Activated CD4-positive, alpha-beta T cell treated with anti-CD3 and anti-CD28 coated beads, Interleukin-2, amount 10 ng/mL, durations not matched to agents 7 days and 5 days (primary cell): ENCODE results near the gene RIIAD1. TPM values are rescaled to one million over a fixed set of nuclear protein-coding genes. Genes with fewer than 3 reads are reported as not detected.
"Not testable (repeated sequence)": the region's sequence is repeated elsewhere in the genome, so short reads cannot be mapped to it uniquely, and the experiment has no call there.

ENCODE experiments used
- CTCF ChIA-PET: fragments of 350-600 bp; sonication (Branson Sonifier 250); formaldehyde crosslinking; loops from one replicate; lab custom pipeline; 2021; ENCODE audit warnings: antibody characterized with exemption; lab: Charles Lee
- POLR2A ChIA-PET: fragments of 350-600 bp; sonication (Branson Sonifier 250); formaldehyde crosslinking; loops from one replicate; lab custom pipeline; 2021; ENCODE audit warnings: antibody characterized with exemption; lab: Charles Lee
- DNase-seq: peaks from one replicate; pipeline ENCODE4 v3.0.0-alpha.2; 2020
- H3K27ac Mint-ChIP-seq: one replicate; pipeline ENCODE4 v1.8.0; 2021; ENCODE audit warnings: mild to moderate bottlenecking, moderate library complexity, mixed read lengths
- H3K27me3 Mint-ChIP-seq: one replicate; pipeline ENCODE4 v1.8.0; 2021; ENCODE audit warnings: mixed read lengths
- H3K36me3 Mint-ChIP-seq: one replicate; pipeline ENCODE4 v1.8.0; 2021; ENCODE audit warnings: low read depth, mixed read lengths
- H3K4me1 Mint-ChIP-seq: one replicate; pipeline ENCODE4 v1.8.0; 2021; ENCODE audit warnings: mixed read lengths
- H3K4me3 Mint-ChIP-seq: one replicate; pipeline ENCODE4 v1.8.0; 2021; ENCODE audit warnings: mild to moderate bottlenecking, moderate library complexity, mixed read lengths
- H3K9me3 Mint-ChIP-seq: one replicate; pipeline ENCODE4 v1.8.0; 2021; ENCODE audit warnings: mixed read lengths
- total RNA-seq, 2 experiments: library from RNA; stranded (reverse); gene quantifications; one replicate each; pipeline ENCODE4 v1.2.3, GENCODE V29; 2021

Gene RIIAD1
- total RNA-seq, 2 experiments from 2014 or later = not detected

GRCh38 chr1:151728151-151729054 is 7.1 kb downstream of the RIIAD1 start:
- no peaks in the 10 kb centered on the region for H3K9me3 Mint-ChIP-seq
- peaks cover 29% of the 10 kb centered on the region for H3K27me3 Mint-ChIP-seq
- no peak for DNase-seq
- H3K36me3 Mint-ChIP-seq = no peaks in the 10 kb centered on the region
- H3K27ac Mint-ChIP-seq = no peak overlapping the region
- CTCF ChIA-PET = interaction anchor here (1.4 to 1.5 kb wide), 3 partner anchors 12 to 73 kb away, joined by 3 to 4 read pairs (median 3); partner anchors contain the start of gene CELF3
- H3K4me3 Mint-ChIP-seq = no peak overlapping the region
- H3K4me1 Mint-ChIP-seq = no peaks in the 10 kb centered on the region
- POLR2A ChIA-PET = no interaction called here

GRCh38 chr1:151729157-151729965 is 8.0 kb downstream of the RIIAD1 start:
- POLR2A ChIA-PET = no interaction called here

GRCh38 chr1:151729966-151730291 is 8.6 kb downstream of the RIIAD1 start:
- peaks cover 18% of the 10 kb centered on the region for H3K27me3 Mint-ChIP-seq
- no peaks in the 10 kb centered on the region for H3K4me1 Mint-ChIP-seq
- no peak overlapping the region for H3K27ac Mint-ChIP-seq
- no peaks in the 10 kb centered on the region for H3K9me3 Mint-ChIP-seq
- no peak for DNase-seq
- no peak overlapping the region for H3K4me3 Mint-ChIP-seq
- POLR2A ChIA-PET = no interaction called here
- CTCF ChIA-PET = interaction anchor here (1.0 kb wide), 1 partner anchor 32 kb away, joined by 3 read pairs; no protein-coding TSS in a partner anchor
- H3K36me3 Mint-ChIP-seq = no peaks in the 10 kb centered on the region

More at GRCh38 chr1:151729157-151729965, 8.0 kb downstream of the RIIAD1 start:
- no peaks in the 10 kb centered on the region for H3K9me3 Mint-ChIP-seq
- no peak for DNase-seq
- H3K27me3 Mint-ChIP-seq = peaks cover 20% of the 10 kb centered on the region
- H3K4me3 Mint-ChIP-seq = no peak overlapping the region
- CTCF ChIA-PET = interaction anchor here (1.0 to 1.5 kb wide), 2 partner anchors 33 to 42 kb away, joined by 3 to 4 read pairs; no protein-coding TSS in a partner anchor
- no peaks in the 10 kb centered on the region for H3K4me1 Mint-ChIP-seq
- no peak overlapping the region for H3K27ac Mint-ChIP-seq
- H3K36me3 Mint-ChIP-seq = no peaks in the 10 kb centered on the region

- peaks cover 10% of the 10 kb centered on the region for H3K9me3 Mint-ChIP-seq
These were observed 11.8 kb downstream of the RIIAD1 start for GRCh38 chr1:151733126-151733525.

GRCh38 chr1:151733995-151734394 is 12.7 kb downstream of the RIIAD1 start:
- H3K4me3 Mint-ChIP-seq, H3K36me3 Mint-ChIP-seq, H3K4me1 Mint-ChIP-seq, H3K27ac Mint-ChIP-seq, POLR2A ChIA-PET, H3K27me3 Mint-ChIP-seq, DNase-seq: not testable (repeated sequence)
- CTCF ChIA-PET = interaction anchor here (0.7 to 1.8 kb wide), 5 partner anchors 10 to 1620 kb away, joined by 3 to 5 read pairs (median 3); no protein-coding TSS in a partner anchor
- peaks cover 11% of the 10 kb centered on the region for H3K9me3 Mint-ChIP-seq

More at GRCh38 chr1:151733126-151733525, 11.8 kb downstream of the RIIAD1 start:
- Mint-ChIP-seq H3K27me3 (peaks cover 10% of the 10 kb centered on the region), H3K4me3 (no peak overlapping the region), H3K36me3 (no peaks in the 10 kb centered on the region), H3K27ac (no peak overlapping the region), H3K4me1 (no peaks in the 10 kb centered on the region)
- no peak for DNase-seq
- CTCF ChIA-PET = interaction anchor here (0.7 kb wide), 1 partner anchor 160 kb away, joined by 3 read pairs; no protein-coding TSS in a partner anchor
- POLR2A ChIA-PET = interaction anchor here (0.6 kb wide), 1 partner anchor 9 kb away, joined by 3 read pairs; no protein-coding TSS in a partner anchor

GRCh38 chr1:151737026-151737425 is 15.7 kb downstream of the RIIAD1 start:
- no peak for DNase-seq
- H3K9me3 Mint-ChIP-seq = peaks cover 11% of the 10 kb centered on the region
- H3K27ac Mint-ChIP-seq = no peak overlapping the region
- no peaks in the 10 kb centered on the region for H3K27me3 Mint-ChIP-seq
- POLR2A ChIA-PET = no interaction called here
- CTCF ChIA-PET = interaction anchor here (1.7 kb wide), 1 partner anchor 26 kb away, joined by 4 read pairs; the partner anchor contains the start of gene MRPL9
- no peak overlapping the region for H3K4me3 Mint-ChIP-seq
- peaks cover 2% of the 10 kb centered on the region for H3K4me1 Mint-ChIP-seq
- H3K36me3 Mint-ChIP-seq = no peaks in the 10 kb centered on the region

GRCh38 chr1:151737479-151737878 is 16.2 kb downstream of the RIIAD1 start:
- Mint-ChIP-seq H3K27ac (no peak overlapping the region), H3K4me1 (peaks cover 2% of the 10 kb centered on the region), H3K9me3 (peaks cover 11% of the 10 kb centered on the region), H3K36me3 (no peaks in the 10 kb centered on the region), H3K4me3 (no peak overlapping the region), H3K27me3 (peaks cover 3% of the 10 kb centered on the region)
- CTCF ChIA-PET = interaction anchor here (0.7 to 1.7 kb wide), 2 partner anchors 26 to 303 kb away, joined by 4 read pairs; partner anchors contain the start of gene MRPL9
- no peak for DNase-seq
- POLR2A ChIA-PET = no interaction called here

GRCh38 chr1:151739590-151740355 is 18.5 kb downstream of the RIIAD1 start:
- H3K36me3 Mint-ChIP-seq = no peaks in the 10 kb centered on the region
- DNase-seq = no peak
- POLR2A ChIA-PET = no interaction called here
- no peak overlapping the region for H3K27ac Mint-ChIP-seq
- H3K4me3 Mint-ChIP-seq = no peak overlapping the region
- CTCF ChIA-PET = no interaction called here
- peaks cover 16% of the 10 kb centered on the region for H3K27me3 Mint-ChIP-seq
- H3K9me3 Mint-ChIP-seq = peaks cover 11% of the 10 kb centered on the region
- peaks cover 2% of the 10 kb centered on the region for H3K4me1 Mint-ChIP-seq

GRCh38 chr1:151741516-151741915 is 20.2 kb downstream of the RIIAD1 start:
- H3K4me3 Mint-ChIP-seq = no peak overlapping the region
- H3K9me3 Mint-ChIP-seq = peaks cover 11% of the 10 kb centered on the region
- DNase-seq = no peak
- no peak overlapping the region for H3K27ac Mint-ChIP-seq
- ChIA-PET POLR2A (no interaction called here), CTCF (interaction anchor here (0.6 to 1.1 kb wide), 2 partner anchors 15 to 198 kb away, joined by 3 read pairs; no protein-coding TSS in a partner anchor)
- peaks cover 27% of the 10 kb centered on the region for H3K27me3 Mint-ChIP-seq
- H3K4me1 Mint-ChIP-seq = peaks cover 2% of the 10 kb centered on the region
- no peaks in the 10 kb centered on the region for H3K36me3 Mint-ChIP-seq

- Mint-ChIP-seq H3K27ac (no peak overlapping the region), H3K36me3 (peaks cover 24% of the 10 kb centered on the region), H3K27me3 (no peaks in the 10 kb centered on the region), H3K4me1 (peaks cover 16% of the 10 kb centered on the region), H3K9me3 (no peaks in the 10 kb centered on the region), H3K4me3 (no peak overlapping the region)
- POLR2A ChIA-PET = no interaction called here
- no peak for DNase-seq
- CTCF ChIA-PET = interaction anchor here (0.7 to 1.1 kb wide), 3 partner anchors 14 to 80 kb away, joined by 3 read pairs; no protein-coding TSS in a partner anchor
These were observed 35.0 kb downstream of the RIIAD1 start for GRCh38 chr1:151756291-151756690.

GRCh38 chr1:151759241-151759640 is 37.9 kb downstream of the RIIAD1 start:
- CTCF ChIA-PET = no interaction called here
- peaks cover 37% of the 10 kb centered on the region for H3K4me1 Mint-ChIP-seq
- peaks cover 28% of the 10 kb centered on the region for H3K36me3 Mint-ChIP-seq

More at GRCh38 chr1:151759241-151759640, 37.9 kb downstream of the RIIAD1 start:
- H3K27ac Mint-ChIP-seq = no peak overlapping the region
- H3K27me3 Mint-ChIP-seq = no peaks in the 10 kb centered on the region
- no peak for DNase-seq
- no peak overlapping the region for H3K4me3 Mint-ChIP-seq
- POLR2A ChIA-PET = no interaction called here
- no peaks in the 10 kb centered on the region for H3K9me3 Mint-ChIP-seq
